Keratinocyte (primary cell): ENCODE results near the gene MICOS13. TPM values are rescaled to one million over a fixed set of nuclear protein-coding genes. Genes with fewer than 3 reads are reported as not detected.

Source experiments
- DNase-seq: peaks from one replicate; pipeline ENCODE4 v3.0.0-alpha.2; 2011; ENCODE audit warnings: low read depth, missing footprints, low spot score
- FAIRE-seq: peaks from 2 replicates; lab custom pipeline; 2011; peaks lifted over from hg19 to GRCh38; lab: Jason Lieb, UNC
- H2AFZ ChIP-seq: 2 replicates; pipeline ENCODE4 v1.6.0; 2012; ENCODE audit warnings: low read length, control low read depth, inconsistent platforms; ENCODE audit not compliant: control insufficient read depth
- H3K27ac ChIP-seq: 2 replicates; pipeline ENCODE4 v1.5.1; 2011; ENCODE audit warnings: low read length; ENCODE audit not compliant: control insufficient read depth, insufficient read depth
- H3K27me3 ChIP-seq: 3 replicates; pipeline ENCODE4 v1.6.0; 2011; ENCODE audit warnings: low read length; ENCODE audit not compliant: control insufficient read depth, insufficient read depth; ENCODE audit errors: extremely low read depth
- H3K36me3 ChIP-seq, 2 experiments: 2 replicates in 1 of 2; 3 replicates in 1 of 2; pipeline ENCODE4 v1.5.1; 2011; ENCODE audit warnings: low read length in 2 of 2, mild to moderate bottlenecking in 1 of 2; ENCODE audit not compliant: control insufficient read depth in 2 of 2, insufficient read depth in 2 of 2; ENCODE audit errors: extremely low read depth in 1 of 2
- H3K4me1 ChIP-seq: 3 replicates; pipeline ENCODE4 v1.5.1; 2011; ENCODE audit warnings: low read length; ENCODE audit not compliant: control insufficient read depth, insufficient read depth; ENCODE audit errors: extremely low read depth
- H3K4me2 ChIP-seq: 3 replicates; pipeline ENCODE4 v1.6.0; 2011; ENCODE audit warnings: low read depth, low read length; ENCODE audit not compliant: control insufficient read depth, insufficient read depth; ENCODE audit errors: extremely low read depth
- H3K4me3 ChIP-seq, 3 experiments: fragments of 200-600 bp in 1 of 3; sonication (generic) in 1 of 3; 2 replicates in 2 of 3; 3 replicates in 1 of 3; pipeline ENCODE4 v1.5.1; 2011 to 2016; ENCODE audit warnings: low read length in 3 of 3, mild to moderate bottlenecking in 3 of 3, control low read depth in 2 of 3, inconsistent platforms in 1 of 3, low read depth in 1 of 3, mixed read lengths in 1 of 3, mixed run types in 1 of 3, moderate library complexity in 1 of 3; ENCODE audit not compliant: control insufficient read depth in 2 of 3, insufficient read depth in 2 of 3; ENCODE audit errors: extremely low read depth in 1 of 3
- H3K79me2 ChIP-seq: 2 replicates; pipeline ENCODE4 v1.6.0; 2012; ENCODE audit warnings: low read length; ENCODE audit not compliant: control insufficient read depth, insufficient read depth
- H3K9ac ChIP-seq: 3 replicates; pipeline ENCODE4 v1.6.0; 2011; ENCODE audit warnings: low read length; ENCODE audit not compliant: control insufficient read depth, insufficient read depth; ENCODE audit errors: extremely low read depth
- H3K9me1 ChIP-seq: 3 replicates; pipeline ENCODE4 v1.6.0; 2011; ENCODE audit warnings: low read length; ENCODE audit not compliant: control insufficient read depth, insufficient read depth; ENCODE audit errors: extremely low read depth
- H3K9me3 ChIP-seq: 2 replicates; pipeline ENCODE4 v1.5.1; 2012; ENCODE audit warnings: low read depth, low read length; ENCODE audit not compliant: control insufficient read depth
- H4K20me1 ChIP-seq: 3 replicates; pipeline ENCODE4 v1.6.0; 2011; ENCODE audit warnings: low read length; ENCODE audit not compliant: control insufficient read depth, insufficient read depth; ENCODE audit errors: extremely low read depth
- CTCF ChIP-seq, 3 experiments: IDR thresholded peaks in 1 of 3; conservative IDR thresholded peaks in 1 of 3; optimal IDR thresholded peaks in 1 of 3; 2 replicates in 2 of 3; 3 replicates in 1 of 3; pipeline versions ENCODE3 to v1.5.1; 2011; ENCODE audit warnings: low read length in 3 of 3, mild to moderate bottlenecking in 3 of 3, moderate library complexity in 2 of 3, control low read depth in 1 of 3, inconsistent platforms in 1 of 3; ENCODE audit not compliant: insufficient read depth in 2 of 3; ENCODE audit errors: extremely low read depth in 1 of 3
- EZH2 ChIP-seq: IDR thresholded peaks from one replicate; pipeline ENCODE4 v1.6.1; 2012; ENCODE audit warnings: inconsistent platforms, mild to moderate bottlenecking, low read length, moderate library complexity
- dilution Hi-C: fragments of 300-500 bp; cut with MboI; formaldehyde crosslinking; loops from one replicate; pipeline ENCODE4 v1.7.0; 2020; ENCODE audit warnings: low sequenced_read_pairs; ENCODE audit not compliant: extremely low pct_ligation_motif_present
- polyA minus RNA-seq, 3 experiments: library from RNA; depleted of rRNA, polyadenylated mRNA; stranded (reverse); fragments of >200 nt; gene quantifications; 1 replicate in 1 of 3; 2 replicates in 1 of 3; 3 replicates in 1 of 3; pipeline ENCODE4 v1.2.3, GENCODE V29; 2011
- polyA plus RNA-seq, 5 experiments: library from polyadenylated mRNA; depleted of rRNA in 3 of 5; stranded (reverse) in 3 of 5; stranded (forward) in 1 of 5; unstranded in 1 of 5; fragments of >200 nt; gene quantifications; 1 replicate in 1 of 5; 2 replicates in 3 of 5; 3 replicates in 1 of 5; pipeline versions ENCODE4 v1.2.1 to v1.2.3, GENCODE V29; 2011 to 2012; ENCODE audit warnings: missing spikeins in 2 of 5, low read depth in 1 of 5, low replicate concordance in 1 of 5

The MICOS13 gene, protein sequence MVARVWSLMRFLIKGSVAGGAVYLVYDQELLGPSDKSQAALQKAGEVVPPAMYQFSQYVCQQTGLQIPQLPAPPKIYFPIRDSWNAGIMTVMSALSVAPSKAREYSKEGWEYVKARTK
- 28.5 to 80.5 TPM (median 35.2 TPM) in 3 replicates for polyA plus RNA-seq
- 12.1 TPM for polyA plus RNA-seq (2011; ENCODE audit: low read depth)
- 23.6 and 53.9 TPM in 2 replicates for polyA plus RNA-seq (2011; cell fraction: cytosol; rRNA removed)
- 19.1 and 20.6 TPM in 2 replicates for polyA plus RNA-seq (2011; cell fraction: nucleus; rRNA removed)
- 53.1 and 77.8 TPM in 2 replicates for polyA plus RNA-seq (2012; ENCODE audit: low replicate concordance)
- 10.2 to 30.7 TPM (median 16.9 TPM) in 3 replicates for polyA minus RNA-seq
- 55.1 TPM for polyA minus RNA-seq (2011; cell fraction: cytosol; rRNA and poly(A)+ RNA removed)
- 7.0 and 8.1 TPM in 2 replicates for polyA minus RNA-seq (2011; cell fraction: nucleus; rRNA and poly(A)+ RNA removed)

GRCh38 chr19:5680437-5681368 lies at the start of gene MICOS13, which contains the start of gene HSD11B1L:
MICOS13 (minus strand) TSS chr19:5680516; CDS start chr19:5680486, 30 bp downstream.
HSD11B1L (plus strand) TSS chr19:5681027; CDS start chr19:5684833, 3,806 bp downstream.
- H3K27ac ChIP-seq: peak within 1 kb of the TSS; percentile 88
- DNase-seq (peak; percentile 92), FAIRE-seq (peak; percentile 98)
- dilution Hi-C loops: no loop called here
- no peaks in the 10 kb centered on the region for H4K20me1 ChIP-seq
- H3K9me1 ChIP-seq: no peaks in the 10 kb centered on the region
- peak within 1 kb of the TSS; percentile 94 to 99 (median 95) for H3K4me3 ChIP-seq
- peaks cover 10% of the 10 kb centered on the region for H3K79me2 ChIP-seq
- peak within 1 kb of the TSS; percentile 90 for H3K4me2 ChIP-seq
- no peaks in the 10 kb centered on the region for H3K9me3 ChIP-seq
- H2AFZ ChIP-seq: peak within 1 kb of the TSS; percentile 92
- TF ChIP-seq CTCF (optimal IDR thresholded peaks at IDR 0.05 in 1 of 3, IDR thresholded peaks at IDR 0.05 in 1 of 3, conservative IDR thresholded peaks at IDR 0.05 in 1 of 3; ENCODE audit: extremely low read depth in 1 of 3, insufficient read depth in 2 of 3, low read length in 3 of 3): no peak
- TF ChIP-seq EZH2: no peak
- H3K9ac ChIP-seq: peak within 1 kb of the TSS; percentile 85
- peaks cover 6 to 8% of the 10 kb centered on the region in 2 experiments for H3K36me3 ChIP-seq
- H3K4me1 ChIP-seq: peaks cover 18% of the 10 kb centered on the region
- H3K27me3 ChIP-seq: no peaks in the 10 kb centered on the region

GRCh38 chr19:5727453-5728050 lies 47.2 kb upstream of the MICOS13 start:
- H3K9me1 ChIP-seq: no peaks in the 10 kb centered on the region
- DNase-seq (no peak), FAIRE-seq (no peak)
- dilution Hi-C loops: no loop called here
- H3K79me2 ChIP-seq: no peaks in the 10 kb centered on the region
- H3K9ac ChIP-seq: no peak overlapping the region
- H4K20me1 ChIP-seq: no peaks in the 10 kb centered on the region
- no peak overlapping the region for H3K4me3 ChIP-seq
- TF ChIP-seq EZH2: no peak
- no peak for TF ChIP-seq CTCF (optimal IDR thresholded peaks at IDR 0.05 in 1 of 3, IDR thresholded peaks at IDR 0.05 in 1 of 3, conservative IDR thresholded peaks at IDR 0.05 in 1 of 3; ENCODE audit: extremely low read depth in 1 of 3, insufficient read depth in 2 of 3, low read length in 3 of 3)
- H2AFZ ChIP-seq: no peak overlapping the region
- no peaks in the 10 kb centered on the region for H3K9me3 ChIP-seq
- no peaks in the 10 kb centered on the region for H3K27me3 ChIP-seq
- H3K36me3 ChIP-seq: no peaks in the 10 kb centered on the region
- no peaks in the 10 kb centered on the region for H3K4me1 ChIP-seq
- H3K4me2 ChIP-seq: no peak overlapping the region
- H3K27ac ChIP-seq: no peak overlapping the region
